Activated CD4-positive, alpha-beta T cell treated with anti-CD3 and anti-CD28 coated beads, Interleukin-2, amount 10 ng/mL, durations not matched to agents 7 days and 5 days (primary cell): ENCODE data around the gene RSU1. TPM values are rescaled to one million over a fixed set of nuclear protein-coding genes. Genes with fewer than 3 reads are reported as not detected.

Experiments used
- CTCF ChIA-PET: fragments of 350-600 bp; sonication (Branson Sonifier 250); formaldehyde crosslinking; loops from one replicate; lab custom pipeline; 2021; ENCODE audit warnings: antibody characterized with exemption; lab: Charles Lee
- POLR2A ChIA-PET: fragments of 350-600 bp; sonication (Branson Sonifier 250); formaldehyde crosslinking; loops from one replicate; lab custom pipeline; 2021; ENCODE audit warnings: antibody characterized with exemption; lab: Charles Lee
- DNase-seq: peaks from one replicate; pipeline ENCODE4 v3.0.0-alpha.2; 2020
- H3K27ac Mint-ChIP-seq: one replicate; pipeline ENCODE4 v1.8.0; 2021; ENCODE audit warnings: mild to moderate bottlenecking, moderate library complexity, mixed read lengths
- H3K27me3 Mint-ChIP-seq: one replicate; pipeline ENCODE4 v1.8.0; 2021; ENCODE audit warnings: mixed read lengths
- H3K36me3 Mint-ChIP-seq: one replicate; pipeline ENCODE4 v1.8.0; 2021; ENCODE audit warnings: low read depth, mixed read lengths
- H3K4me1 Mint-ChIP-seq: one replicate; pipeline ENCODE4 v1.8.0; 2021; ENCODE audit warnings: mixed read lengths
- H3K4me3 Mint-ChIP-seq: one replicate; pipeline ENCODE4 v1.8.0; 2021; ENCODE audit warnings: mild to moderate bottlenecking, moderate library complexity, mixed read lengths
- H3K9me3 Mint-ChIP-seq: one replicate; pipeline ENCODE4 v1.8.0; 2021; ENCODE audit warnings: mixed read lengths
- total RNA-seq, 2 experiments: library from RNA; stranded (reverse); gene quantifications; one replicate each; pipeline ENCODE4 v1.2.3, GENCODE V29; 2021

Gene RSU1
- total RNA-seq, 2 experiments from 2014 or later: 79.5 to 106 TPM

- H3K27me3 Mint-ChIP-seq: peaks cover 15% of the 10 kb centered on the region
- peaks cover 34% of the 10 kb centered on the region for H3K36me3 Mint-ChIP-seq
- ChIA-PET POLR2A (no interaction called here), CTCF (interaction anchor here (1.3 kb wide), 1 partner anchor 14 kb away, joined by 4 read pairs; no protein-coding TSS in a partner anchor)
- H3K4me1 Mint-ChIP-seq: peaks cover 32% of the 10 kb centered on the region
- no peak overlapping the region for H3K27ac Mint-ChIP-seq
- no peak overlapping the region for H3K4me3 Mint-ChIP-seq
- no peak for DNase-seq
- peaks cover 24% of the 10 kb centered on the region for H3K9me3 Mint-ChIP-seq
Measured at GRCh38 chr10:16819436-16819835, 2.2 kb upstream of the RSU1 start.

GRCh38 chr10:16819026-16819425 is 1.8 kb upstream of the RSU1 start:
- CTCF ChIA-PET: no interaction called here
- H3K4me3 Mint-ChIP-seq: peak overlapping the region; percentile 28
- peaks cover 35% of the 10 kb centered on the region for H3K36me3 Mint-ChIP-seq
- peaks cover 32% of the 10 kb centered on the region for H3K4me1 Mint-ChIP-seq
- POLR2A ChIA-PET: no interaction called here
- H3K27ac Mint-ChIP-seq: no peak overlapping the region
- peaks cover 24% of the 10 kb centered on the region for H3K9me3 Mint-ChIP-seq
- DNase-seq: no peak
- H3K27me3 Mint-ChIP-seq: peaks cover 15% of the 10 kb centered on the region

GRCh38 chr10:16816830-16817124 is 447 bp downstream of the RSU1 start:
- peaks cover 8% of the 10 kb centered on the region for H3K9me3 Mint-ChIP-seq
- peak overlapping the region; percentile 96 for H3K27ac Mint-ChIP-seq
- ChIA-PET POLR2A (no interaction called here), CTCF (interaction anchor here (1.0 kb wide), 1 partner anchor 20 kb away, joined by 3 read pairs; no protein-coding TSS in a partner anchor)
- DNase-seq: no peak
- H3K4me3 Mint-ChIP-seq: peak overlapping the region; percentile 94
- H3K4me1 Mint-ChIP-seq: peaks cover 38% of the 10 kb centered on the region
- H3K27me3 Mint-ChIP-seq: peaks cover 13% of the 10 kb centered on the region
- H3K36me3 Mint-ChIP-seq: peaks cover 26% of the 10 kb centered on the region

GRCh38 chr10:16816171-16816570 is 1.1 kb downstream of the RSU1 start:
- ChIA-PET POLR2A (no interaction called here), CTCF (interaction anchor here (1.3 kb wide), 1 partner anchor 37 kb away, joined by 3 read pairs; no protein-coding TSS in a partner anchor)
- peak overlapping the region; percentile 85 for H3K27ac Mint-ChIP-seq
- peaks cover 28% of the 10 kb centered on the region for H3K36me3 Mint-ChIP-seq
- peaks cover 41% of the 10 kb centered on the region for H3K4me1 Mint-ChIP-seq
- peaks cover 4% of the 10 kb centered on the region for H3K9me3 Mint-ChIP-seq
- H3K4me3 Mint-ChIP-seq: peak overlapping the region; percentile 94
- no peak for DNase-seq
- H3K27me3 Mint-ChIP-seq: peaks cover 11% of the 10 kb centered on the region

GRCh38 chr10:16814012-16814411 is 3.2 kb downstream of the RSU1 start:
- Mint-ChIP-seq H3K4me3 (no peak overlapping the region), H3K4me1 (peaks cover 43% of the 10 kb centered on the region), H3K9me3 (no peaks in the 10 kb centered on the region), H3K27me3 (no peaks in the 10 kb centered on the region), H3K27ac (no peak overlapping the region), H3K36me3 (peaks cover 33% of the 10 kb centered on the region)
- no peak for DNase-seq
- ChIA-PET CTCF (interaction anchor here (0.7 to 2.0 kb wide), 4 partner anchors 18 to 299 kb away, joined by 3 to 5 read pairs (median 3); no protein-coding TSS in a partner anchor), POLR2A (no interaction called here)

GRCh38 chr10:16812676-16813075 is 4.5 kb downstream of the RSU1 start:
- Mint-ChIP-seq H3K4me3 (no peak overlapping the region), H3K27ac (no peak overlapping the region), H3K36me3 (peaks cover 33% of the 10 kb centered on the region), H3K9me3 (no peaks in the 10 kb centered on the region), H3K27me3 (no peaks in the 10 kb centered on the region), H3K4me1 (peaks cover 37% of the 10 kb centered on the region)
- DNase-seq: no peak
- ChIA-PET CTCF (interaction anchor here (0.6 to 2.0 kb wide), 4 partner anchors 17 to 221 kb away, joined by 3 to 5 read pairs (median 4); no protein-coding TSS in a partner anchor), POLR2A (no interaction called here)

- CTCF ChIA-PET: interaction anchor here (1.5 kb wide), 1 partner anchor 29 kb away, joined by 4 read pairs; no protein-coding TSS in a partner anchor
- H3K36me3 Mint-ChIP-seq: peaks cover 33% of the 10 kb centered on the region
- no peak overlapping the region for H3K27ac Mint-ChIP-seq
- H3K9me3 Mint-ChIP-seq: no peaks in the 10 kb centered on the region
- peaks cover 33% of the 10 kb centered on the region for H3K4me1 Mint-ChIP-seq
- H3K4me3 Mint-ChIP-seq: no peak overlapping the region
- DNase-seq: no peak
- no peaks in the 10 kb centered on the region for H3K27me3 Mint-ChIP-seq
- POLR2A ChIA-PET: no interaction called here
Measured at GRCh38 chr10:16811765-16812164, 5.5 kb downstream of the RSU1 start.

GRCh38 chr10:16811292-16811691 is 5.9 kb downstream of the RSU1 start:
- Mint-ChIP-seq H3K9me3 (no peaks in the 10 kb centered on the region), H3K27me3 (no peaks in the 10 kb centered on the region)
- POLR2A ChIA-PET: no interaction called here

GRCh38 chr10:16809074-16809718 is 8.0 kb downstream of the RSU1 start:
- ChIA-PET CTCF (interaction anchor here (0.6 to 1.0 kb wide), 2 partner anchors 14 to 16 kb away, joined by 3 read pairs; no protein-coding TSS in a partner anchor), POLR2A (no interaction called here)
- H3K36me3 Mint-ChIP-seq: peaks cover 25% of the 10 kb centered on the region
- no peak overlapping the region for H3K27ac Mint-ChIP-seq
- H3K27me3 Mint-ChIP-seq: no peaks in the 10 kb centered on the region
- peaks cover 2% of the 10 kb centered on the region for H3K9me3 Mint-ChIP-seq
- DNase-seq: peak; percentile 50
- peaks cover 16% of the 10 kb centered on the region for H3K4me1 Mint-ChIP-seq
- H3K4me3 Mint-ChIP-seq: no peak overlapping the region

More at GRCh38 chr10:16811292-16811691, 5.9 kb downstream of the RSU1 start:
- H3K36me3 Mint-ChIP-seq: peaks cover 33% of the 10 kb centered on the region
- H3K4me1 Mint-ChIP-seq: peaks cover 31% of the 10 kb centered on the region
- no peak overlapping the region for H3K27ac Mint-ChIP-seq
- CTCF ChIA-PET: no interaction called here
- no peak for DNase-seq
- no peak overlapping the region for H3K4me3 Mint-ChIP-seq

- peaks cover 10% of the 10 kb centered on the region for H3K4me1 Mint-ChIP-seq
- no peak overlapping the region for H3K4me3 Mint-ChIP-seq
- peaks cover 2% of the 10 kb centered on the region for H3K9me3 Mint-ChIP-seq
- CTCF ChIA-PET: interaction anchor here (1.2 kb wide), 1 partner anchor 20 kb away, joined by 4 read pairs; no protein-coding TSS in a partner anchor
- H3K27me3 Mint-ChIP-seq: no peaks in the 10 kb centered on the region
- H3K36me3 Mint-ChIP-seq: peaks cover 9% of the 10 kb centered on the region
- POLR2A ChIA-PET: no interaction called here
- H3K27ac Mint-ChIP-seq: no peak overlapping the region
- no peak for DNase-seq
Measured at GRCh38 chr10:16804123-16804522, 13.1 kb downstream of the RSU1 start.

- Mint-ChIP-seq H3K27me3 (no peaks in the 10 kb centered on the region), H3K36me3 (peaks cover 15% of the 10 kb centered on the region), H3K4me3 (no peak overlapping the region), H3K27ac (no peak overlapping the region), H3K4me1 (peaks cover 9% of the 10 kb centered on the region), H3K9me3 (peaks cover 2% of the 10 kb centered on the region)
- POLR2A ChIA-PET: no interaction called here
- no peak for DNase-seq
- CTCF ChIA-PET: no interaction called here
Measured at GRCh38 chr10:16803464-16803863, 13.8 kb downstream of the RSU1 start.

- Mint-ChIP-seq H3K27ac (no peak overlapping the region), H3K4me1 (peaks cover 14% of the 10 kb centered on the region), H3K36me3 (peaks cover 33% of the 10 kb centered on the region), H3K27me3 (no peaks in the 10 kb centered on the region), H3K4me3 (no peak overlapping the region), H3K9me3 (peaks cover 2% of the 10 kb centered on the region)
- CTCF ChIA-PET: interaction anchor here (1.1 kb wide), 1 partner anchor 53 kb away, joined by 3 read pairs; no protein-coding TSS in a partner anchor
- no peak for DNase-seq
- POLR2A ChIA-PET: no interaction called here
Measured at GRCh38 chr10:16799621-16800020, 17.6 kb downstream of the RSU1 start.

GRCh38 chr10:16798571-16798970 is 18.7 kb downstream of the RSU1 start:
- DNase-seq: no peak
- no peaks in the 10 kb centered on the region for H3K27me3 Mint-ChIP-seq
- no peaks in the 10 kb centered on the region for H3K9me3 Mint-ChIP-seq
- CTCF ChIA-PET: no interaction called here
- no peak overlapping the region for H3K4me3 Mint-ChIP-seq
- POLR2A ChIA-PET: no interaction called here
- H3K27ac Mint-ChIP-seq: no peak overlapping the region
- peaks cover 36% of the 10 kb centered on the region for H3K36me3 Mint-ChIP-seq
- peaks cover 14% of the 10 kb centered on the region for H3K4me1 Mint-ChIP-seq
